Tracheal epithelial cell (primary cell): ENCODE measurements around the gene PAIP2B. TPM values are rescaled to one million over a fixed set of nuclear protein-coding genes. Genes with fewer than 3 reads are reported as not detected.

Source experiments
- total RNA-seq: library from RNA; depleted of rRNA; stranded (reverse); fragments of >200 nt; gene quantifications from 2 replicates; pipeline ENCODE4 v1.2.1, GENCODE V29; 2014

Gene PAIP2B
- 2.2 and 3.4 TPM in 2 replicates for total RNA-seq

GRCh38 chr2:71226965-71227560 lies at the start of gene PAIP2B:
TSS of gene PAIP2B (minus strand) at chr2:71227103. CDS start at chr2:71202589, 24,514 bp downstream.

Other genes with a start within 250 kb of the PAIP2B start
- under 0.01 TPM in 1 of 2 replicates, not detected in the other for gene ANKRD53, start 248.5 kb downstream of the PAIP2B start, total RNA-seq
- gene TEX261, start 232.2 kb downstream of the PAIP2B start, total RNA-seq: 15.4 and 16.4 TPM in 2 replicates
- 18.3 and 55.9 TPM in 2 replicates for gene NAGK, start 158.5 kb downstream of the PAIP2B start, total RNA-seq
- 3.6 and 6.6 TPM in 2 replicates for gene MCEE, start 96.9 kb downstream of the PAIP2B start, total RNA-seq
- gene MPHOSPH10, start 96.5 kb downstream of the PAIP2B start, total RNA-seq: 12.3 and 14.1 TPM in 2 replicates
- gene ZNF638, start 104.7 kb upstream of the PAIP2B start, total RNA-seq: 69.2 and 73.7 TPM in 2 replicates
- 0.21 and 7.0 TPM in 2 replicates for gene DYSF, start 226.5 kb upstream of the PAIP2B start, total RNA-seq